Right renal pelvis (tissue), 4 donors: ENCODE data around the gene EFNA4. TPM values are rescaled to one million over a fixed set of nuclear protein-coding genes. Genes with fewer than 3 reads are reported as not detected.

Experiments
- DNase-seq, 4 donors: peaks; one replicate each; pipeline ENCODE4 v3.0.0-alpha.2; 2013; ENCODE audit warnings: low read depth in 4 of 4, low spot score in 3 of 4, missing footprints in 1 of 4
- polyA plus RNA-seq, 4 donors: library from polyadenylated mRNA; unstranded; fragments of 120-200 nt; gene quantifications; one replicate each; pipeline ENCODE4 v1.2.1, GENCODE V29; 2013; ENCODE audit not compliant: insufficient read length in 4 of 4

Gene EFNA4
- polyA plus RNA-seq, 4 donors, result 18.5 to 22.9 (median 21.4) TPM

DNA sequence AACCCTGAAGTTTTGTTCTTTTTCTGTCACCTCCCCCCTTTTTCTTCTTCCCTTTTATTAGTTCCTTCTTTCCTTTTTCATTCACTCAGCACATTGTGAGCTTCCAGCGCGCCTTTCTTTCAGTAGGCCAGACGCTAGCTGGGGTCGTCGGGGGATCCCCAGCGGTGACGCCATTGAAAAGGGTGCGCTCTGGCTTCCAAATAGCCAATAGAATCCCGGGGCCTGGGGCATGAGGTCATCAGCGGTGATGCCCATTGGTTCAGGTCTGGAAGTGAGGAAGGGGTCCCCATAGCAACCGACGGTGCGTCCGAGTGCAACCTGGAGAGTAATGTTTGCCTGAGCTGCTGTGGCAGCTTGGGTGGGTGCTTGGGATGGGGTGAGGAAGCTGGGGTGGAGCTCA is 8.2 kb downstream of the EFNA4 start:
- DNase-seq, result no peak

DNA sequence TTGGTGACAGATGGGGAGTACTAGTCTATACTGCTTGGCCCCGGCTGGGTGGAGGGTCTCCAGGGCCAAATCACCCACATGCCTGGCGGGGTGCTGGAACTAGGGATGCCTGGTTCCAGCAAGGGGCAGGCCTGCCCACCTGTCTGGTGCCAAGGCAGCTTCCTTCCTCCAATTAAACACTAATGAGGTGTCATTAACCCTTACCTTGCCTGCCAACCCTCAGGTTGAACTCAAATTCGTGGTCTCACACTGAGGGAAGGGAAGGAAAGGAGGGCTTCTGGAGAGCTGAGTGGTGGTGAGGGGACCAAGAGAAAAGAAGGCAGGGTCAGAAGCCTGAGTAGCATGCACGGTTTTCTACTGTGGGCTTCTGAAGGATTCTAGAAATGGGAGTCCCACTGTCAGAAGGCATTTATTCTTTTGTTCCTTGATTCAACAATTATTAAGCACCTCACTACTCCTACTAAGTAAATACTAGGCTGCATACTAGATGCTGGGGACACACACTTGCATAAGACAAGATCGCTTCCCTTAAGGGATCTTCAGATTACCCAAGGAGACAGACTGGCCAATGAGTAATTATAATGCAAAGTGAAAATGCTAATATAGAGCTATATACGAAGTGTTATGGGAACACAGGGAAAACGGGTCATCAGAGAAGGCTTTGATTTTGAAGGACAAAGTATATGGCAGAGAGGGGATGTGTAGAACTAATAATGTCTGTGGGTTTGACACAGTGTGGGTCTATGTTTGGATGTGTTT is 9.2 kb downstream of the EFNA4 start:
- no peak for DNase-seq

DNA sequence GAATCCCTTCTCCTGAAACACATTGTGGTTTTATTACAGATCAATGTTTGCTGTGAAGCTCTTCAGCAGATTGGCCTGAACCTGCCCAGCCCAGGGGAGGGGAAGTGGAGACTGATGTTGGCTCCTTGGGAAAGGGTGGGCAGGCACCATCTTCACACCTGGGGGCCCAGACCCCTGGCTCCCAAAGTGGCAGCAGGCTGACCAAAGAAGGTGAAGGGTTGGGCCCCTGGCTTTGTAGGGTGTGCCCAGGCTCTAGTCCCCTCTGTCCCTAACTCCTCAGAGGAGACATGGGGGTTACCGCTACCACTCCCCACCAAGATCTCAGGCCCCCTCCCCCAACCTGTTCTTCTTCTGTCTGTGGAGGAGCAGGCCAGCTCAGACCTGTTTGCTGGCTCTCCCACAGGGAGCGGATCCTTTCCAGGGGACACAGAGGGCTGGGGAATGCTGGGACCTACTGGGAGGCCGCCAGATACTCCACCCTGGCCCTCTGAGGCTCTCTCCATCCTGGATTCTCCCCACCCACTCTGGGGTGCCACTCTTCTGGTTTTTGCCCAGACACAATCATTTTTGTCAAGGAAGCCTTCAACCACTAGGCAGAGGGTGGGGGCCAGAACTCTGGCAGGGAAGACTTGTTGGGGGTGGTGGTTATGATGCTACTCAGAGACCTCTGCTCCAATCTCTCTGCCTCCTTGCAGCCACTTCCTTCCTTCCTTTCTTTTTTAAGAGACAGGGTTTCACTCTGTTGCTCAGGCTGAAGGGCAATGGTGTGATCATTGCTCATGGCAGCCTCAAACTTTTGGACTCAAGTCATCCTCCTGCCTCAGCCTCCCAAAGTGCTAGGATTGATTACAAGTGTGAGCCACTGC is 10.1 kb downstream of the EFNA4 start:
- no peak for DNase-seq

DNA sequence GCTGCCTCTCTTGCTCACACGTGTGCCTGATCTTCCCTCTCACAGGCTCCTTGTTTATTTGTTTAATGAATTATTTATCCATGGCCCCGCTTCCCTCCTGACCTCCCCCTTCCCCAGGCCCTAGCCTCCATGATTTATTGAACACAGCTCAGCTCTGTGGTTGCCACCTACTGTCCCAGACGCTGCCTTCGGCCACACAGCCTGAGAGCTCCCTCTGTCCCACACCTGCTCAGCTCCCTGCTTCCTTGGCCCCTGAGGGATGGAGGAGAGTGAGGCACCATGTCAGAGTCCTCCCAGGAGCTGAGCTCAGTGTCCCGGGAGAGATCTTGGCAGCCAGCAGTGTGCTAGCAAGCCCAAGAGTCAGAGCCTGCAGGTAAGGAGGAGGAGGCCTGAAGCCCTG is 12.0 kb downstream of the EFNA4 start:
- DNase-seq, result no peak

DNA sequence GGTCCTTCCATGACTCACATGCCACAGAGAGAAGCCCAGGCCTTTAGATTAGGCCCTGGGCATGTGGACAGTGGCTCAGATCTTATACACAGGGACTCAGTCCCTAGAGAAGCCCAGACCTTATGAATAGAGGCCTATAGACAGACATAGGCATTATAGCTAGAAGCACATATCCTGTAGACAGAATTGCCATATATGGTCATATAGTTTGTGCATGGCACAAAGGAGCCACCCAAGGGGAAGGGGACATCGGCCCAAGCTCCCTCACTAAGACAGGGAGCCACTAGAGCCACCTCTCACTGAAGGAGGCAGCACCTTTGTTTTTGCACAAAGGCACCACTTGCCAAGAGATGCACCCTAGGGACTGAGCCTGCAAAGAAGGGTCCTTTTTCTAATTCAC is 12.8 kb downstream of the EFNA4 start:
- DNase-seq, result no peak

DNA sequence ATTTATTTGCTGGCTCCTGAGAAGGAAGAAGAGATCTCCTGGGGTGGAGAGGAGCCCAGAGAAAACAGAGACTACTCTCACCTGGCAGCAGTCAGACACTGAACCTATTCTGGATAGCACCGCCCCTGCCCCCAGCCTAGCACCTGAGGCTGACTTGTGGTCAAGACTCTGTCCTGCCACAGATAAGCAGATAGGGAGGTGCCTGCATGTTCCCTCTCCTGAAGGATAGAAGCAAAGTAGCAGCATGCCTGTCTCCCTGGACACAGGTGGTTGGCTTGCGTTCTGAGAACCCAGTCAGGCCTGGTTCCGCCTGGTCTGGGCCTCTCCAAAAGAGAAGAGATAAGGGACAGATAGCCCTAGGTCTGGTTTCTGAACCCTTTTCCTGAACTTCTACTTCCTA is 13.8 kb downstream of the EFNA4 start:
- DNase-seq, result no peak

DNA sequence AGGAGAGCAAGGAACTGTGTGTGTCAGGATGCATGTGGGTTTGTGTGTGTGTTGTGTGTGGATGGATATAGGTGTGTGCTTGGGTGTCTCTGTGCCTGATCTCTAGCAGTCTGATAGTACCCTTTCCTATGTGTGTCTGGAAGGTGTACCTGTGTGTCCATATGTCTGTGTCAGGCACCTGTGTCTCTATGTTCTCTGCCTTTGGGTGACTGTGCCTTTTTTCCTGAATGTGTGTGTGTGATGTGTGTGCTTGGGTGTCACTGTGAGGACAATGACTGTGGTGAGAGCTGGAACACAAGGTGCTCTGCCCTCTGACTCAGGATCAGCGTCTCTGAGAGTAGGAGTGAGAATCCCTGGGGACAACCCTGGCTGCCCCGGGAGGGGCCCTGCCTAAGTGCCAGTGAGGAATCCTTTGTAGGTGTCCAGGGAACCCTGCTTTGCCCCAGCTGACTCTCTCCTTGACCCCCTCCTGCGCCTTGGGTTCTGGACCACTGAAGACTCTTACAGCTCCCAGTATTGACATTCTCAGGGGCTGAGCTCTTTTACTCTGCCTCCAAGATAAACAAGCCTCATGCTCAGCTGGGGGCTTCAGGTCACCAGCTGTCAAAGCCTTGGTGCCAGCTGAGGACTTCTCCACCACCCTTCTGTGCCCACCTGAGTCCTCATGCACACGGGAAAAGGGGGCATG is 14.4 kb downstream of the EFNA4 start:
- DNase-seq, result no peak

DNA sequence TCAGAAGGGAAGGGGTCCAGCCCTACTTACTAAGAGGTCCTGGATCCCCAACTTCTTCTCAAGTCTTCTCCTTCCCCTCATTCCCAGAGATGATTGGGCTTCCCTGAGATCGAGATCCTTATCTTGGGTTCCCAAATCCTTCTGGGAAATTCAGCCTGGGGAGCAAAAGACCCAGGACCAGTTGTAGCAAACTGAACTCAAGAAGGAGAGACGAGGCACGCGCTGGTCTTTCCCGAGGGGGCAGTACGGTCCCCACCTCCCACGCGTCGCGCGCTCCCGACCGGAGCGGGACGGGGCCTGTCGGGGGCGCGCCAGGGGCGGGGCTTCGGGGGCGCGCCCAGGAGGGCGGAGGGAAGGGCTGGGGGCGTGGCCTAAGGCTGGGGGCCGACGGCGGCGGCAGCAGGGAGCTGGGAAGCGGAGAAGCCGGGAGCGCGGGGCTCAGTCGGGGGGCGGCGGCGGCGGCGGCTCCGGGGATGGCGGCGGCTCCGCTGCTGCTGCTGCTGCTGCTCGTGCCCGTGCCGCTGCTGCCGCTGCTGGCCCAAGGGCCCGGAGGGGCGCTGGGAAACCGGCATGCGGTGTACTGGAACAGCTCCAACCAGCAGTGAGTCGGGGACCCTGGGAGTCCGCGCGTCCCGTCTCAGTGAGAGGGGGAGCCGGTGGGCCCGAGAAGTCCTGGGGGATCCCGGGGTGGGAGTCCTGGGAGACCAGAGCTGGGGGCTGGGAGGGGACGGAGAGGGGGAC is 15.1 kb downstream of the EFNA4 start, which contains the start of gene EFNA3:
Gene EFNA3 (plus strand): TSS at position 369 of the 741 bp plus-strand sequence. CDS start 105 bp downstream, at position 474.
- no peak for DNase-seq

DNA sequence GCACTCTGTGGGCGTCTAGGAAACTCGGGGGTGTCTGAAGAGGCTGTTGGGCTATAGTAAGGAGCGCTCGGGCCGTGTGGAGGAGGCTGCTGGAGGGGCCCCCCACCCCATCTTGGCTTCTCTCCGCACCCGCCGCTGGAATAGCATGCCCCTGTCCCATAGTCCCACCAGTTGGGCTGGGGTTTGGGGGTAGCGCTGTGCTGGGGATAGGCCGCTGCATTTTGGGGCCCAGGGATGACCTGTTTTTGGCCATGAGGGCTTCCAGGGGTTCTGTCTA is 15.6 kb downstream of the EFNA4 start:
- no peak for DNase-seq

DNA sequence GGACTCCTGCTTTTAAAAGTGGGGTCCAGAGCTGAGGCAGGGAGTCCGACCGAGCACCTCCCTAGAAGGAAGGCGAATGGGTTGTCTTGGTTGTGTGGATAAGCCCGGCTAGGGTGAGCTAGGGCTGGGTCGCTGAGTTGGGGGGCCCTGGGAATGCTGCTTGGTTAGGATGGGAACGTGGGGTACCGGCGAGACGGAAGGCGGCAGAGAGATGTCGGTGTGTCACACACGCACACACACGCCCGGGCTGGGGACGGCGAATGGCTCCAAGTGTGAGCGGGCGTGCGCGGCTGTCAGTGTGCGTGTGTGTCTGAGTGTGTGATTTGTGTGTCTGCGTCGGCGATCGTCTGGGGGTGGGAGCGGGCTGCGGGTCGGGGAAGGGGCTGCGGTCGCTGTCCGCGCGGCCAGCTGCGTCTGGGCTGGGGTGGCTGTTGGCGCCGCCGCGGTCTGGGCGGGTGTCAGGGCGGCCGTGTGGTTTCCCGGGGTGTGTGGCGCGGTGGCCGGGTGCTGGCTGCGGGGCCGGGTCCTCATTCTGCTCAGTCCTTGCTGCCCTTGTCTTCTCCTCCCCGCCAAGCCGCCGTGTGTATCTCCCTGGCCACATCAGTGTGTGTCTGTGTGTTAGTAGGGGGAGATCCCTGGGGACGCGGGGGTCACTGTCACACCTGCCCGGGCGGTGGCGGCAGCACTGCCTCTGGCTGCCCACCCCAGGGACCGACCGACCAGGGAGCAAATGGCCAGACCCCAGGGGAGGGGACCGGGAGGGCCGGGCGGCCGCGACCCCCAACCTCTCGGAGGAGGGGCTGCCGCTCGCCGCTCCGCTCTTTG is 16.2 kb downstream of the EFNA4 start:
- DNase-seq, result no peak

DNA sequence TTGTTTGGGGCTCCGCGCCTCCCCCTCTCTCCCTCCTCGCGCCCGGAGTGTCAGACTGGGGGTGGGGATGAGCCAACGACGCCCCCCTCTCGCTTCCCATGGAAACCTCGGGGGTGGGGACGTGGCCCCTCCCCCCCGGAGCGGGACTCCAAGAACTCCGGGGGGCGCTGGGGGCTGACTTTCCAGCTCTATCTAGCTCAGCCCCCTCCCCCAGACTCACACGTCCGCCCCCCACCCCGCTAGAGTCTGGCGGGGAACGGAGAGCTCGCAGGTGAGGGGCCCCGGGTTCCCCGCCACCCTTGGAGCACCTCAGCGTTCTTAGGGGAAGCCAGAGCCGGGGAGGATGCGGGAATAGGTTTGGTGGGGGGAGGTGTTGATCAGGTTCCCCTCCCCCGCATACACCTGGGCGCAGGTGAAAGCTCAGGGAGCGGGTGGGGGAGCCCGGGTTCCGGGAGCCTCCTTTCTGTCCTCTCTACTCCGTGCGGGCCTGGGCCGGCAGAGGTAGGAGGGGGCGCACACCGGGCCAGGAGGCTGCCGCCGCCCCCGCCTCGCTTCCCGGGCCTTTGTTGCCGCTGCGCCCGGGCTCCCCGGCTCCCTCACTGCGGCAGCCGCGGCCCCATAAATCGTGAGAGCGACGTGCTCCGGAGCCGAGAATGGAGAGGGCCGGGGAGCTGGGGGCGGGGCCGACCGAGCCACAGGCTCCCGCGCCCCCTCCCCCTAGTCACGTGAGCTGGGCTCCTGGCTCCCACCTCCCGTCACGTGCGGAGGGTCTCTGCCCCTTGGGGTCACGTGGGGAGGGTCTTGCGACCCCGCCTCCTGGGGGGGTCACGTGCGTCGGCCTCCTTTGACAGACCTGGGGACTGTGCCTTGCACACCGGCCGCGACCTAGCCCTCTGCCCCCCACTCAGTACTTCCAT is 17.0 kb downstream of the EFNA4 start:
- no peak for DNase-seq

DNA sequence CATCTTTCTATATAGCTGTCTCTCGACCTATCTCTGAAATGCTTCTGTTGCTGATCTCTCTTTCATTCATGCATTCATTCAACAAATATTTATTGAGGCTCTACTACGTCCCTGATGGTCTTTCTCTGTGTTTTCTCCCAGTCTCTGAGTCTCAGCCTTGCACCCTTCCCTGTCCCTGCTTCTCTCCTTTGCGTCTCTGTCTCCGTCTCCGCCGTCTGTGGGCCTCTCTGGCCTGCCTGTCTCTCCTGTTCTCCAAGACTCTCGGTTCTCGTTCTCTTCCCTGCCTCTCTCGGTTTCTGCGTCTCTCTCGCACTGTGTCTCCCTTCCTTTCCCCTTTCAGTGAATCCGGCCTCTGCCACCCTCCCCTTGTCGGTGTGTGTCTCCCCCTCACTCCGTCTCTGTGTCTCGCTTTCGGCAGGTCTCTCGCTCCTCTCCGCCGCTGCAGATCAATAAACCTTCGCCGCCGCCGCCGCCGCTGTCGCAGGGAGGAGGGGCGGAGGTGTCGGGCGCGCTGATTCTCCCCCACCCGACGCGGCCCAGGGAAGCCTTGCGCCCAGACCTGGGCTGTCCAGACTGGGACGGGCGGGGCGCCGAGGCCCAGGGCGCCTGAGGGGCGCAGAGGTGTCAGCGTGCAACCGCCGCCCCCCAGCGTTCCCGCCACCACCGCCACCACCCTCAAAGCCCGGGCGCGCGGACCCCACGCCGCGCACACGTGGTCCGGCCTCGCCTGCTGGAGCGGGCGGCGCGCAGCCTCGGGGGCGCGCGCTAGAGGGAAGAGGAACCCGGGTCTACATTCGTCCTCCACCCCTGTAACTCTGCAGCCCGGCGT is 18.1 kb downstream of the EFNA4 start:
- DNase-seq, result no peak

DNA sequence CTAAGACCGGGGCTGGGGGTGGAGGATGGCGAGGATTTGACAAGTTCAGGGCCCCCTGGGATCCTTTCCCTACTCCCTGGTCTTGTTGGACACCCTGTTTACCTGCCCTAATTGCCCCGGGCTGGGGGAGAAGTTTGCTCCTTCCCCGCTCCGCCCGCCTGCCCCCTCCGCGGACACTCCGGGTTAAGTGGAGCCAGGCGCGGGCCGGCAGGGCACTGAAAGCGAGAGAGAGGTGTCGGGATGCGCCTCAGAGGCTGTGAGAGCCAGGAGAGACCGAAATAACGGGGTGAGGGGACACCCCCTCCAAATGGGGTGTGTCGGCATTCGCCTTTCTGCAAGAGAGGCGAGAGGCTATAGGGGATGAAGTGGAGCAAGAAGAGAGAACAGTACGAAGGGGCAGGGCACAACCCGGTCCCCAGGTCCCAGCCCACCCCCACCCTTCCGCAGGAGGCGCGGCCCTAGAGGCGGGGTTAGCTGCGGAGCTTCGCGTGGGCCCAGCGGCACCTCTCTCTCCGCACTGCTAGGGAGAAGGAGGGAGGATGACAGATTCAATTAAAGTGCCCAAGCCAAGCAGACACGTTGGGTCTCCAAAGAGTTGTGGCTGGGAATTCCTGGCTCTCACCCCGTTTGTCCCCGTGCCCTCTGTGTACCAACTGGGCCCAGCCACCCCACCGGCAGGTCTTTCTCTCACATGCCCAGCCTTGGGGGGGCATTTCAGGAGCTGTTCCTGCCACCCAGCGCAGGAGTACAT is 18.9 kb downstream of the EFNA4 start:
- DNase-seq, result no peak

DNA sequence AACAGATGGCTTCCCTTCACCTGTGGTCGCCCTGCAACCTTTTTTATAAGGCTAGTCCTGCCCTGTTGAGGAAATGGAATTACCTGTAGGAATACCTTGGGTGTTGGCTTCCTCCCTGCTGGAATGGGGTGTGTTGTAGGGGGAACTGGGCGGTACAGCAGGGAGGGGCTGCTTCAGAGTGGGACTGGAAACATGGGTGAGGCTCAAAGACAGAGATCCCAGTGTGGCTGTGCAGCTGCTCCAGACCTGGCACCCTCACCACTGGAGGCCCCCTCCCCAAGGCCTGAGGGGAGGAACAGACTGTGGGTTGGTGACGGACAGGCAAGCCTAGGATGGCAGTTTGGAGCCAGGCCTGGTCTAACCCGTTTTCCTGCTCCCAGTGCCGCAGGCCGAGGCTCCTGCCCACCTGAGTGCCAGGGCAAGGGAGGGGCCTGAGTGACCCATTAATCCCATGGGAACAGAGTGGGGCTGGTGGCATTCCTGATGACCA is 19.6 kb downstream of the EFNA4 start:
- no peak for DNase-seq

DNA sequence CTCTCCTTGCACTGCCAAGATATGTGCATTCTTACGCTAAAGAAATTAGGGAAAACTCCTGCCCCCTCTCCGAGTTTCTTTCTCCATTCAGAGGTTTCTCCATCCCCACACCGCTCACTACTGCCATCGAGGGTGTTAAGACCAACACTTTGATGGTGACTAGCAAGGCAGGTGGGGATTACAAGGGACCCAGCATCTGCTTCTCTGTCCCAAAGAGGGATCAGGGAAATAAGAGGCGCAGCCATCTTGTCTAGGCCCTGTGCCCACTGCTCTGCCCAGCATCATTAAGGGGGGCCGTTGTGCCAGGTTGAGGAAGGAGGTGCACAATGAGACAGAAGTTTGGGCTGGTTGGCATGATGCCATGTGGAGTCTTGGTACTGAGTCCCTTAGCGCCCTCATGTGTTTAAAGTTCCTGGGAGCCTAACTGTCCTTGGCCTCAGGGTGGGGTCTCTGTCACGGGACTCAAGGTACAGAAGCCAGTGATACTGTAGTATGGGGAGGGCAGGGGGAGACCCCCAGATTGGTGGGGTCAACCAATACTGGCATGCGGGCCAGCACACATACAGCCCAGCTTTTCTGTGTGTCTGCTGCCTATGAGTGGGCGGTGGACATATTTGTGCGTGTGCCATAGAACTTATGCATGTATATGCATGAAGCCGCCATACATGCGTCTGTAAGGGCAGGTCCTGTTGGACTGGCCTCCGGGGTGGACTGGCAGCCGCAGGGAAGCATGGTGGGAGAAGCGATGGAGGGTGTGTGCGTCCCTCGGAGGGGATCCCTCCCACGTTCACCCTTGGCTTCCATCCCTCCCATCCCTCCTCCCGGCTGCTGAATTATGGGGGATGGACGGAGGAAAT is 20.6 kb downstream of the EFNA4 start:
- DNase-seq, result no peak
